ENCODE results near the gene ADTRP. TPM values are rescaled to one million over a fixed set of nuclear protein-coding genes. Genes with fewer than 3 reads are reported as not detected.

The ADTRP gene
- total and polyA plus RNA-seq, 8 donors: 0.09 to 0.44 (median 0.24) TPM; not detected in 3

GRCh38 chr6:11791354-11792107, 12.9 kb upstream of the ADTRP start:
- TF ChIP-seq CTCF (IDR thresholded peaks at IDR 0.05): no peak
- WGBS, 2 donors: 91 to 94% methylated on average over 8 of the region's 8 CpGs
- H3K27ac ChIP-seq: no peak overlapping the region
- H3K27me3 ChIP-seq: no peaks in the 10 kb centered on the region
- DNase-seq (no peak), FAIRE-seq (no peak), ATAC-seq (no peak)
- intact Hi-C loops (cut with DNase I): no loop called here
- H3K9me3 ChIP-seq: no peaks in the 10 kb centered on the region
- H3K4me3 ChIP-seq: no peak overlapping the region
- H3K36me3 ChIP-seq: no peaks in the 10 kb centered on the region
- H3K4me1 ChIP-seq: peaks cover 3 to 8% (median 5%) of the 10 kb centered on the region in 3 donors

GRCh38 chr6:11789744-11790143, 11.1 kb upstream of the ADTRP start:
- H3K27ac ChIP-seq: no peak overlapping the region
- no peak for TF ChIP-seq CTCF (IDR thresholded peaks at IDR 0.05)
- WGBS, 2 donors: 93 to 97% methylated on average over 5 of the region's 5 CpGs
- no peaks in the 10 kb centered on the region for H3K36me3 ChIP-seq
- H3K9me3 ChIP-seq: no peaks in the 10 kb centered on the region
- no peak overlapping the region for H3K4me3 ChIP-seq
- intact Hi-C loops (cut with DNase I): no loop called here
- no peak for FAIRE-seq
- no peak for DNase-seq
- peaks cover 3 to 23% (median 16%) of the 10 kb centered on the region in 3 donors for H3K4me1 ChIP-seq
- ATAC-seq: no peak
- H3K27me3 ChIP-seq: no peaks in the 10 kb centered on the region

GRCh38 chr6:11788043-11788442, 9.4 kb upstream of the ADTRP start:
- FAIRE-seq (no peak), DNase-seq (no peak), ATAC-seq (no peak)
- no peak overlapping the region for H3K27ac ChIP-seq
- TF ChIP-seq CTCF (IDR thresholded peaks at IDR 0.05): no peak
- H3K9me3 ChIP-seq: no peaks in the 10 kb centered on the region
- peaks cover 0 to 16% (median 11%) of the 10 kb centered on the region in 3 donors for H3K4me1 ChIP-seq
- H3K36me3 ChIP-seq: no peaks in the 10 kb centered on the region
- intact Hi-C loops (cut with DNase I): no loop called here
- no peak overlapping the region for H3K4me3 ChIP-seq
- WGBS, 2 donors: 87 to 95% methylated on average over 4 of the region's 4 CpGs
- no peaks in the 10 kb centered on the region for H3K27me3 ChIP-seq

- WGBS, 2 donors: 42 to 44% methylated on average over 14 of the region's 14 CpGs
- no peak for TF ChIP-seq CTCF (IDR thresholded peaks at IDR 0.05)
- intact Hi-C loops (cut with DNase I): no loop called here
- no peaks in the 10 kb centered on the region for H3K27me3 ChIP-seq
- peak; percentile 79 to 90 (median 84) for ATAC-seq
- no peaks in the 10 kb centered on the region for H3K36me3 ChIP-seq
- FAIRE-seq: no peak
- no peak overlapping the region for H3K4me3 ChIP-seq
- DNase-seq: peak in 5 of 6 donors; percentile 20 to 72 (median 39)
- H3K9me3 ChIP-seq: peaks cover 0 to 2% (median 0%) of the 10 kb centered on the region in 4 donors
- peak overlapping the region in 3 of 4 donors; percentile 22 to 71 (median 69) for H3K27ac ChIP-seq
- H3K4me1 ChIP-seq: peaks cover 0 to 16% (median 11%) of the 10 kb centered on the region in 3 donors
Measured at GRCh38 chr6:11785774-11786579, 7.4 kb upstream of the ADTRP start.
